Neutrophil (primary cell): Measurements from ENCODE around the gene GLS.

Experiments
- H3K27ac ChIP-seq: fragments of 200-600 bp; sonication (generic); 2 replicates; pipeline ENCODE4 v1.5.1; 2016; ENCODE audit warnings: mild to moderate bottlenecking, moderate library complexity
- H3K27me3 ChIP-seq: fragments of 200-600 bp; sonication (generic); 2 replicates; pipeline ENCODE4 v1.6.0; 2016; ENCODE audit warnings: mild to moderate bottlenecking
- H3K36me3 ChIP-seq: fragments of 200-600 bp; sonication (generic); 2 replicates; pipeline ENCODE4 v1.5.1; 2017
- H3K4me1 ChIP-seq, 2 experiments: fragments of 200-600 bp in 1 of 2; sonication (generic) in 1 of 2; 1 replicate in 1 of 2; 2 replicates in 1 of 2; pipeline versions ENCODE4 v1.5.1 to v1.6.1; 2013 to 2016; ENCODE audit warnings: low read depth in 1 of 2, low read length in 1 of 2, mild to moderate bottlenecking in 1 of 2, moderate library complexity in 1 of 2; ENCODE audit not compliant: control insufficient read depth in 1 of 2, insufficient read depth in 1 of 2
- H3K4me3 ChIP-seq, 2 experiments: fragments of 200-600 bp in 1 of 2; sonication (generic) in 1 of 2; 1 replicate in 1 of 2; 2 replicates in 1 of 2; pipeline ENCODE4 v1.5.1; 2013 to 2016; ENCODE audit warnings: low read depth in 1 of 2, low read length in 1 of 2, mild to moderate bottlenecking in 1 of 2, moderate library complexity in 1 of 2
- H3K9me3 ChIP-seq: fragments of 200-600 bp; sonication (generic); 2 replicates; pipeline ENCODE4 v1.5.1; 2016
- CTCF ChIP-seq: fragments of 200-600 bp; sonication (generic); IDR thresholded peaks from 2 replicates; pipeline ENCODE4 v1.5.1; 2016; ENCODE audit warnings: antibody characterized with exemption

GLS gene

GRCh38 chr2:190912726-190913125 is 32.1 kb downstream of the GLS start:
- H3K4me1 ChIP-seq, result peaks cover 0 to 12% of the 10 kb centered on the region in 2 experiments
- no peak overlapping the region for H3K27ac ChIP-seq
- no peaks in the 10 kb centered on the region for H3K9me3 ChIP-seq
- no peak overlapping the region for H3K4me3 ChIP-seq
- no peak for TF ChIP-seq CTCF
- H3K36me3 ChIP-seq, result peaks cover 12% of the 10 kb centered on the region
- no peaks in the 10 kb centered on the region for H3K27me3 ChIP-seq

- Histone ChIP-seq H3K4me1 (peaks cover 0 to 12% of the 10 kb centered on the region in 2 experiments), H3K36me3 (peaks cover 10% of the 10 kb centered on the region), H3K9me3 (no peaks in the 10 kb centered on the region), H3K27me3 (no peaks in the 10 kb centered on the region), H3K27ac (no peak overlapping the region), H3K4me3 (no peak overlapping the region)
- no peak for TF ChIP-seq CTCF
These were observed 33.1 kb downstream of the GLS start for GRCh38 chr2:190913725-190914124.

DNA sequence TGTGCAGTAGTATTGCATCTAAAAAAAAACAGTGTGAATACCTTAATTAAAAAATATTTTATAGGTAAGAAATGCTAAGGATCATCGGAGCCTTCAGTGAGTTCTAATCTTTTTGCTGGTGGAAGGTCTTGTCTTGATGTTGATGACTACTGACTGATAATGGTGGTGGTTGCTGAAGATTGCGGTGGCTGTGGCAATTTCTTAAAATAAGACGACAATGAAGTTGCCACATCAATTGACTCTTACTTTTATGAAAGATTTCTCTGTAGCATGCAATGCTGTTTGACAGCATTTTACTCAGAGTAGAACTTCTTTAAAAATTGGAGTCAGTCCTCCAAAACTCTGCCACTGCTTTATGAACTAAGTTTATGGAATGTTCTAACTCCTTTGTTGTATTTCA is 36.2 kb downstream of the GLS start:
- Histone ChIP-seq H3K27me3 (no peaks in the 10 kb centered on the region), H3K27ac (peak overlapping the region; percentile 12), H3K4me1 (peaks cover 0 to 12% of the 10 kb centered on the region in 2 experiments), H3K9me3 (no peaks in the 10 kb centered on the region), H3K4me3 (no peak overlapping the region), H3K36me3 (peaks cover 30% of the 10 kb centered on the region)
- TF ChIP-seq CTCF, result no peak

- no peaks in the 10 kb centered on the region for H3K27me3 ChIP-seq
- no peak overlapping the region for H3K4me3 ChIP-seq
- peaks cover 45% of the 10 kb centered on the region for H3K36me3 ChIP-seq
- no peak for TF ChIP-seq CTCF
- H3K27ac ChIP-seq, result no peak overlapping the region
- H3K4me1 ChIP-seq, result peaks cover 0 to 12% of the 10 kb centered on the region in 2 experiments
- no peaks in the 10 kb centered on the region for H3K9me3 ChIP-seq
These were observed 39.5 kb downstream of the GLS start for GRCh38 chr2:190920085-190920484.

DNA sequence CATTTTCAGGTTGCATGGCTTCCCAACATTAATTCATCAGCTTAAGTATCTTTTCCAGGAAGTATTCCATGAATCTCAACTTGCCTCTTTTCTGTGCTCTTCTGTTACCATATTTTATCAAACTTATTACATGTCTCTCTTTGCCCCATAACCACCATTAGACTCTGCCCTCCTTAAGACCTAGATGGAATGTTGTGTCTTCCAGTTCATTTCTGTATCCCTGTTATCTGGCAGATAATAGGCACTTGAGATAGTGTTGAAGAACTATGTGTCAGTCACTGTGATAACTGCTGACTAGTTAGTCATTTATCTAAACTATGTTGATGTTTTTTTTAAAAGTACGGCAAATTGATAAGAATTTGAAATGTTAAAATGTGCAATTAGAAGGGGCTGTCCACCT is 41.8 kb downstream of the GLS start:
- TF ChIP-seq CTCF, result no peak
- Histone ChIP-seq H3K36me3 (peaks cover 54% of the 10 kb centered on the region), H3K4me3 (no peak overlapping the region), H3K27ac (no peak overlapping the region), H3K4me1 (peaks cover 0 to under 1% of the 10 kb centered on the region in 2 experiments), H3K27me3 (no peaks in the 10 kb centered on the region), H3K9me3 (no peaks in the 10 kb centered on the region)

GRCh38 chr2:190927301-190927700 is 46.7 kb downstream of the GLS start:
- no peak overlapping the region for H3K27ac ChIP-seq
- peaks cover 55% of the 10 kb centered on the region for H3K36me3 ChIP-seq
- no peaks in the 10 kb centered on the region for H3K27me3 ChIP-seq
- no peaks in the 10 kb centered on the region for H3K9me3 ChIP-seq
- no peaks in the 10 kb centered on the region for H3K4me1 ChIP-seq
- no peak overlapping the region for H3K4me3 ChIP-seq
- TF ChIP-seq CTCF, result no peak
